Testis (tissue), 3 donors: ENCODE data around the gene ANKRD17. TPM values are rescaled to one million over a fixed set of nuclear protein-coding genes. Genes with fewer than 3 reads are reported as not detected.

ENCODE experiments used
- DNase-seq: peaks from one replicate; pipeline ENCODE4 v3.0.0-alpha.2; 2019
- H3K27ac ChIP-seq, 2 donors: fragments of 200-600 bp; sonication (generic); one replicate each; pipeline ENCODE4 v1.5.1; 2019
- H3K27me3 ChIP-seq: fragments of 200-600 bp; sonication (generic); one replicate; pipeline ENCODE4 v1.5.1; 2019
- H3K36me3 ChIP-seq: fragments of 200-600 bp; sonication (generic); one replicate; pipeline ENCODE4 v1.5.1; 2017; ENCODE audit warnings: low read depth; ENCODE audit errors: missing control alignments
- H3K4me1 ChIP-seq: fragments of 200-600 bp; sonication (generic); one replicate; pipeline ENCODE4 v1.5.1; 2019
- H3K4me3 ChIP-seq, 2 donors: fragments of 200-600 bp; sonication (generic); one replicate each; pipeline ENCODE4 v1.5.1; 2017 to 2019
- H3K9me3 ChIP-seq: fragments of 200-600 bp; sonication (generic); one replicate; pipeline ENCODE4 v1.5.1; 2017
- CTCF ChIP-seq, 3 experiments: fragments of 450-650 bp in 2 of 3; fragments of 200-600 bp in 1 of 3; sonication (generic) in 1 of 3; IDR thresholded peaks; one replicate each; pipeline ENCODE4 v1.5.1; 2016 to 2019; ENCODE audit warnings: antibody characterized with exemption in 3 of 3, mild to moderate bottlenecking in 2 of 3, moderate library complexity in 1 of 3
- POLR2A ChIP-seq: fragments of 450-650 bp; IDR thresholded peaks from one replicate; pipeline ENCODE4 v1.6.1; 2017; ENCODE audit warnings: antibody characterized with exemption, mild to moderate bottlenecking, moderate library complexity
- WGBS, 2 donors: methylation state at CpG; one replicate each; pipeline ENCODE4 v1.1.5; 2018; 5-methylcytosine and 5-hydroxymethylcytosine counted together
- intact Hi-C: fragments of 100-400 bp; cut with DNase I; formaldehyde crosslinking; loops from one replicate; pipeline ENCODE4 v1.15.1; 2023; ENCODE audit warnings: low total_unique reads
- polyA plus RNA-seq: library from polyadenylated mRNA; stranded (reverse); fragments of 350-450 nt; fragmentation: Illumina TruSeq; extraction: RNeasy Lipid Tissue Mini Kit (QIAGEN cat#74804); gene quantifications from one replicate; pipeline ENCODE4 v1.2.3, GENCODE V29; 2014; ENCODE audit warnings: low read depth, low replicate concordance; ENCODE audit not compliant: insufficient read depth
- total RNA-seq, 2 donors: library from RNA; depleted of rRNA; stranded (reverse); fragments of >200 nt; gene quantifications; one replicate each; pipeline ENCODE4 v1.2.3, GENCODE V29; 2016

The ANKRD17 gene
- total and polyA plus RNA-seq, 3 donors from 2014 or later, result 26.9 to 78.3 (median 68.9) TPM

- DNase-seq, result no peak
- Histone ChIP-seq H3K4me1 (no peaks in the 10 kb centered on the region), H3K36me3 (no peaks in the 10 kb centered on the region), H3K27ac (no peak overlapping the region), H3K27me3 (no peaks in the 10 kb centered on the region), H3K9me3 (no peaks in the 10 kb centered on the region), H3K4me3 (no peak overlapping the region)
- TF ChIP-seq CTCF (IDR thresholded peaks at IDR 0.05), result no peak
- no peak for TF ChIP-seq POLR2A
- WGBS, 2 donors, result 93 to 94% methylated on average over 1 of the region's 1 CpG
- intact Hi-C loops, result no loop called here
Observed at GRCh38 chr4:73129319-73129718, 129.3 kb downstream of the ANKRD17 start.

GRCh38 chr4:73127839-73128453 is 130.7 kb downstream of the ANKRD17 start:
- H3K27ac ChIP-seq, result no peak overlapping the region
- no peaks in the 10 kb centered on the region for H3K4me1 ChIP-seq
- H3K36me3 ChIP-seq, result no peaks in the 10 kb centered on the region
- H3K9me3 ChIP-seq, result no peaks in the 10 kb centered on the region
- TF ChIP-seq CTCF (IDR thresholded peaks at IDR 0.05) (peak in 1 of 3 experiments; percentile 17), POLR2A (no peak)
- intact Hi-C loops, result no loop called here
- no peaks in the 10 kb centered on the region for H3K27me3 ChIP-seq
- H3K4me3 ChIP-seq, result no peak overlapping the region
- peak; percentile 23 for DNase-seq
- WGBS, 2 donors, result 77 to 88% methylated on average over 3 of the region's 3 CpGs

- no peak for DNase-seq
- intact Hi-C loops, result no loop called here
- Histone ChIP-seq H3K36me3 (no peaks in the 10 kb centered on the region), H3K27ac (no peak overlapping the region), H3K4me3 (no peak overlapping the region), H3K9me3 (no peaks in the 10 kb centered on the region), H3K4me1 (no peaks in the 10 kb centered on the region), H3K27me3 (no peaks in the 10 kb centered on the region)
- 93 to 96% methylated on average over 4 of the region's 4 CpGs for WGBS, 2 donors
- no peak for TF ChIP-seq CTCF (IDR thresholded peaks at IDR 0.05)
- no peak for TF ChIP-seq POLR2A
Observed at GRCh38 chr4:73109493-73109892, 149.1 kb downstream of the ANKRD17 start.

- intact Hi-C loops, result no loop called here
- Histone ChIP-seq H3K27ac (no peak overlapping the region), H3K9me3 (no peaks in the 10 kb centered on the region), H3K36me3 (no peaks in the 10 kb centered on the region), H3K4me3 (no peak overlapping the region), H3K4me1 (no peaks in the 10 kb centered on the region), H3K27me3 (no peaks in the 10 kb centered on the region)
- 88 to 100% methylated on average over 5 of the region's 5 CpGs for WGBS, 2 donors
- TF ChIP-seq CTCF (IDR thresholded peaks at IDR 0.05), result no peak
- no peak for TF ChIP-seq POLR2A
- DNase-seq, result no peak
Observed at GRCh38 chr4:73104695-73105094, 153.9 kb downstream of the ANKRD17 start.

- H3K36me3 ChIP-seq, result no peaks in the 10 kb centered on the region
- H3K9me3 ChIP-seq, result no peaks in the 10 kb centered on the region
- intact Hi-C loops, result no loop called here
- TF ChIP-seq CTCF (IDR thresholded peaks at IDR 0.05) (no peak), POLR2A (no peak)
- DNase-seq, result no peak
- no peaks in the 10 kb centered on the region for H3K4me1 ChIP-seq
- H3K27me3 ChIP-seq, result no peaks in the 10 kb centered on the region
- no peak overlapping the region for H3K27ac ChIP-seq
- H3K4me3 ChIP-seq, result no peak overlapping the region
- 74 to 75% methylated on average over 8 of the region's 8 CpGs for WGBS, 2 donors
Observed at GRCh38 chr4:73103799-73104503, 154.6 kb downstream of the ANKRD17 start.
